GM21786 (cell line): ENCODE results near the gene TFRC.
"Not testable (repeated sequence)": the region's sequence is repeated elsewhere in the genome, so short reads cannot be mapped to it uniquely, and the experiment has no call there.

ENCODE experiments used
- ATAC-seq: cut with Tn5 transposase; IDR thresholded peaks from one replicate; pipeline ENCODE4 v1.9.1; 2021; ENCODE audit not compliant: unreplicated experiment

The TFRC gene

GRCh38 chr3:196049653-196050052 lies 32.2 kb downstream of the TFRC start:
- ATAC-seq = no peak

- ATAC-seq = no peak
These were observed 32.8 kb downstream of the TFRC start for GRCh38 chr3:196048922-196049598.

GRCh38 chr3:196047391-196048030 lies 34.4 kb downstream of the TFRC start:
- no peak for ATAC-seq

GRCh38 chr3:196044513-196044912 lies 37.4 kb downstream of the TFRC start:
- ATAC-seq = no peak

GRCh38 chr3:196042673-196043072 lies 39.2 kb downstream of the TFRC start:
- no peak for ATAC-seq

- ATAC-seq = no peak
These were observed 42.5 kb downstream of the TFRC start for GRCh38 chr3:196039359-196039758.

GRCh38 chr3:196026059-196026458 lies 55.8 kb downstream of the TFRC start:
- ATAC-seq = not testable (repeated sequence)

- ATAC-seq = no peak
These were observed 56.9 kb downstream of the TFRC start for GRCh38 chr3:196024968-196025367.

- no peak for ATAC-seq
These were observed 57.9 kb downstream of the TFRC start for GRCh38 chr3:196023947-196024346.

GRCh38 chr3:196022499-196022878 lies 59.4 kb downstream of the TFRC start:
- ATAC-seq = not testable (repeated sequence)

GRCh38 chr3:196020373-196020772 lies 61.5 kb downstream of the TFRC start:
- ATAC-seq = no peak

GRCh38 chr3:196019576-196019975 lies 62.3 kb downstream of the TFRC start:
- ATAC-seq = not testable (repeated sequence)

GRCh38 chr3:196018159-196018558 lies 63.7 kb downstream of the TFRC start:
- not testable (repeated sequence) for ATAC-seq

- no peak for ATAC-seq
These were observed 65.4 kb downstream of the TFRC start for GRCh38 chr3:196016485-196016884.

GRCh38 chr3:196016059-196016458 lies 65.8 kb downstream of the TFRC start:
- ATAC-seq = no peak

GRCh38 chr3:196013587-196014487 lies 68.1 kb downstream of the TFRC start:
- ATAC-seq = no peak

GRCh38 chr3:196012941-196013476 lies 68.9 kb downstream of the TFRC start:
- no peak for ATAC-seq

- ATAC-seq = no peak
These were observed 69.4 kb downstream of the TFRC start for GRCh38 chr3:196012481-196012880.

- ATAC-seq = no peak
These were observed 72.4 kb downstream of the TFRC start for GRCh38 chr3:196009456-196009855.

GRCh38 chr3:196008929-196009328 lies 73.0 kb downstream of the TFRC start:
- ATAC-seq = no peak

- no peak for ATAC-seq
These were observed 73.5 kb downstream of the TFRC start for GRCh38 chr3:196008387-196008786.
